Cardiac muscle cell (in vitro differentiated cells and primary cell): ENCODE results near the gene PNKD. TPM values are rescaled to one million over a fixed set of nuclear protein-coding genes. Genes with fewer than 3 reads are reported as not detected.
A peak's percentile ranks its signal among the peaks of the same experiment; 100 is the strongest.

Source experiments
- DNase-seq, 2 donors: peaks; one replicate each; pipeline versions ENCODE4 v3.0.0 to v3.0.0-alpha.2; 2010 to 2017; ENCODE audit warnings: low read depth in 1 of 2, low spot score in 1 of 2
- H3K27ac ChIP-seq: fragments of 200-600 bp; sonication (generic); 2 replicates; pipeline ENCODE4 v1.5.1; 2016
- H3K27me3 ChIP-seq: fragments of 200-600 bp; sonication (generic); 2 replicates; pipeline ENCODE4 v1.6.0; 2016; ENCODE audit warnings: control low read depth
- H3K36me3 ChIP-seq: fragments of 200-600 bp; sonication (generic); 2 replicates; pipeline ENCODE4 v1.5.1; 2016; ENCODE audit warnings: control low read depth
- H3K4me1 ChIP-seq: fragments of 200-600 bp; sonication (generic); 2 replicates; pipeline ENCODE4 v1.8.1; 2017; ENCODE audit warnings: low read depth, mild to moderate bottlenecking, mixed run types
- H3K4me3 ChIP-seq: fragments of 200-600 bp; sonication (generic); 2 replicates; pipeline ENCODE4 v1.5.1; 2016; ENCODE audit warnings: mild to moderate bottlenecking
- H3K9me3 ChIP-seq: fragments of 200-600 bp; sonication (generic); 2 replicates; pipeline ENCODE4 v1.5.1; 2017; ENCODE audit warnings: low read depth, mild to moderate bottlenecking, control low read depth
- CTCF ChIP-seq: IDR thresholded peaks from 2 replicates; pipeline ENCODE4 v1.5.1; 2012; ENCODE audit warnings: low read depth, mild to moderate bottlenecking, low read length
- polyA plus RNA-seq: library from polyadenylated mRNA; unstranded; fragments of >200 nt; fragmentation: Nextera tagmentation; extraction: Ambion mirVana; gene quantifications from 2 replicates; pipeline ENCODE4 v1.2.1, GENCODE V29; 2016
- total RNA-seq: library from RNA; depleted of rRNA; stranded (reverse); fragments of >200 nt; gene quantifications from 2 replicates; pipeline ENCODE4 v1.2.3, GENCODE V29; 2016

The PNKD gene
- total and polyA plus RNA-seq, 2 experiments from 2014 or later: 103 to 287 TPM

GRCh38 chr2:218228366-218229090 lies 41.8 kb upstream of the PNKD start:
- H3K36me3 ChIP-seq: peaks cover 43% of the 10 kb centered on the region
- peaks cover 18% of the 10 kb centered on the region for H3K4me1 ChIP-seq
- no peak overlapping the region for H3K4me3 ChIP-seq
- H3K9me3 ChIP-seq: no peaks in the 10 kb centered on the region
- no peaks in the 10 kb centered on the region for H3K27me3 ChIP-seq
- H3K27ac ChIP-seq: peak overlapping the region; percentile 90
- peak in 1 of 2 donors; percentile 39 for DNase-seq
- TF ChIP-seq CTCF: no peak

GRCh38 chr2:218229239-218229638 lies 41.1 kb upstream of the PNKD start:
- no peak for TF ChIP-seq CTCF
- Histone ChIP-seq H3K27me3 (no peaks in the 10 kb centered on the region), H3K9me3 (no peaks in the 10 kb centered on the region), H3K27ac (peak overlapping the region; percentile 90), H3K4me3 (no peak overlapping the region), H3K36me3 (peaks cover 47% of the 10 kb centered on the region), H3K4me1 (peaks cover 18% of the 10 kb centered on the region)
- peak; percentile 17 to 90 for DNase-seq

- H3K4me3 ChIP-seq: no peak overlapping the region
- no peaks in the 10 kb centered on the region for H3K9me3 ChIP-seq
- peaks cover 18% of the 10 kb centered on the region for H3K4me1 ChIP-seq
- peak in 1 of 2 donors; percentile 50 for DNase-seq
- no peak for TF ChIP-seq CTCF
- peak overlapping the region; percentile 90 for H3K27ac ChIP-seq
- peaks cover 49% of the 10 kb centered on the region for H3K36me3 ChIP-seq
- H3K27me3 ChIP-seq: no peaks in the 10 kb centered on the region
These were observed 40.5 kb upstream of the PNKD start for GRCh38 chr2:218229851-218230250.

- no peak overlapping the region for H3K4me3 ChIP-seq
- H3K27ac ChIP-seq: peak overlapping the region; percentile 41
- H3K9me3 ChIP-seq: no peaks in the 10 kb centered on the region
- no peaks in the 10 kb centered on the region for H3K27me3 ChIP-seq
- H3K36me3 ChIP-seq: peaks cover 56% of the 10 kb centered on the region
- peaks cover 18% of the 10 kb centered on the region for H3K4me1 ChIP-seq
- peak; percentile 33 for TF ChIP-seq CTCF
- DNase-seq: peak in 1 of 2 donors; percentile 46
These were observed 39.4 kb upstream of the PNKD start for GRCh38 chr2:218230882-218231281.

GRCh38 chr2:218233543-218233942 lies 36.8 kb upstream of the PNKD start:
- Histone ChIP-seq H3K4me3 (no peak overlapping the region), H3K9me3 (no peaks in the 10 kb centered on the region), H3K27ac (no peak overlapping the region), H3K27me3 (no peaks in the 10 kb centered on the region), H3K36me3 (peaks cover 63% of the 10 kb centered on the region), H3K4me1 (peaks cover 15% of the 10 kb centered on the region)
- no peak for DNase-seq
- no peak for TF ChIP-seq CTCF
